NCI-H1105 treated with DMSO at 0.1 percent for 48 hours (cell line): Measurements from ENCODE around the gene OR2V1.
"Not testable (repeated sequence)": the region's sequence is repeated elsewhere in the genome, so short reads cannot be mapped to it uniquely, and the experiment has no call there.

Source experiments
- DNase-seq: peaks from one replicate; lab custom pipeline; 2025; lab: John Stamatoyannopoulos, UW

The OR2V1 gene

DNA sequence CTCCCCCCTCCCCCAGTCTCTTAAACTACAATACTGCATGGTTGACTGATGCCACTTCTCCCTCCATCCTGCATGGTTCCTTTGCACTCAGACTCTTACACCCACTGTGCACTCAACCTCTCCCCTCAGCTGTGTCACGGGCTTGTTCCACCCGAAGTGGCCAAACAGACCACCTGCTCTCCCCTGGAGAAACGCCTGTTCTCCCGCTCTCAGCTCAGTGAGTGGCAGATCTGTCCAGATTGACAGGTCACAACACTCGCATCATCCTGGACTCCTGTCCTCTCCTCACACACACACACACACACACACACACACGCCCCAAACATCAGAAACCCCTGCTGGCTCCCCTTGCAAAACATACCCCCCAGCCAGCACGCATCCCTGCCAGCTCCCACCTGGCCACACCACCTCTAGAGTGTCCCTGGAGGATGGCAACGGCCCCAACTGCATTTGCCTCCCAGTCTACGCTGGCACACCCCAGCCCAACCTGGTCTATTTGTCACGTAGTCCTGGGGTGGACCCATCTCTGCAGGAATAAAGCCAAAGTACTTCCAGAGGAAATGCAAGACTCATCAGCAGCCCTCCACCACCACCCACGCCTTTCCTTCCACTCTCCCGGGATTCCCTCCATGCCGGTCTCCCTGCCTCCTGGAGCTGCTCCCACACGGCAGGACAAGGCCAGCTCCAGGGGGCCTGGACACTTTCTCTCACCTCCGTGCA lies 2.9 kb downstream of the OR2V1 start:
- no peak for DNase-seq

DNA sequence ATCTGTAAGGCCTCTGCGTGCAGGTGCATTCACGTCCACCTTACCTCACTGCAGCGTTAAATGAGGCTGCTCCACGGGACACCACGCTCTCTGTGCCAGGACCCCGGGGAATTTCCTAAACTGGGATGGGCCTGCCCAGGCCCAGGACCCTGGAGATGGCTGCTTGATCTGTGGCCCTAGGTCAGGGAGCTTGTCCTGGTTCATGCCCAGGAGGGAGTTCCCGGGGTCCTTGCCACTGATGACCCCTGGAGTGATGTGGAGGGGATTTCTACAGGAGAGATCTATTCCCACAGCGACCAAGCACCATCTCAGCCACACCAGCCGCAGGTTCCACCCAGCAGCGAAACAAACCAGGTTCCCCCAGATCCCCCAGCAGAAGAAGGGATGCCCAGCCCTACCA lies 3.5 kb downstream of the OR2V1 start:
- no peak for DNase-seq

DNA sequence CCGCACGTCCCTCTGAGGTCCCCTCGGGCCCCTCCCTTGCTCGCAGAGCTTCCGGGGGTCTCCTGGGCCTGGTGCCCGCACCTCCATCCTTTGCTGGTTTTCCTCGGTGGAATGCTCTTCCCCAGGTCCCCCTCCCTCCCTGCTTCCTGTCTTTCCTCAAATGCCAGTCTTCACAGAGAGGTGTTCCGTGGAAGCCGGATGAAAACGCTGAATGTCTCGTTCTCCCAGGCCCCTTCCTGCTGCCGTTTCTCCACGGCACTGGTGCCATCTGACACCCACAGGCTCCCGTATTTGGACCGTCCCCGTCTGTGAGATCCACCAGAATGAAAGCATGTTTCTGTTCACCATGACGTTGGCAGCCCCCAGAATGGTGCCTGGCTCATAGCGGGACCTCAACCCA lies 4.1 kb downstream of the OR2V1 start:
- DNase-seq, result no peak

DNA sequence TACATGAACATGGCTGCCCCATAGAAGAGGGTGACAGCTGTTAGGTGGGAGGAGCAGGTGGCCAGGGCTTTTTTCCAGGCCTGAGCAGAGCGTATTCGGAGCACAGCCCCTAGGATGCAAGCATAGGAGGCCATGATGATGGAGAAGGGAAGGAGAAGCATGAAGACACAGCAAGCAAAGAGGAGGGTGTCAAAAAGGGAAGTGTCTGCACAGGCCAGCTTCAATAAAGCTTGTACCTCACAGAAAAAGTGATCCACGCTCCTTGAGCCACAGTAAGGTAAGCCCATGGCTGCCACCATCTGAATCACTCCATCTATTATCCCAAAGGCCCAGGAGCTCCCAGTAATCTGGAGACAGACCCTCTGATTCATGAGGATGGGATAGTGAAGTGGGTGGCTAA lies 6.4 kb downstream of the OR2V1 start:
- DNase-seq, result no peak

DNA sequence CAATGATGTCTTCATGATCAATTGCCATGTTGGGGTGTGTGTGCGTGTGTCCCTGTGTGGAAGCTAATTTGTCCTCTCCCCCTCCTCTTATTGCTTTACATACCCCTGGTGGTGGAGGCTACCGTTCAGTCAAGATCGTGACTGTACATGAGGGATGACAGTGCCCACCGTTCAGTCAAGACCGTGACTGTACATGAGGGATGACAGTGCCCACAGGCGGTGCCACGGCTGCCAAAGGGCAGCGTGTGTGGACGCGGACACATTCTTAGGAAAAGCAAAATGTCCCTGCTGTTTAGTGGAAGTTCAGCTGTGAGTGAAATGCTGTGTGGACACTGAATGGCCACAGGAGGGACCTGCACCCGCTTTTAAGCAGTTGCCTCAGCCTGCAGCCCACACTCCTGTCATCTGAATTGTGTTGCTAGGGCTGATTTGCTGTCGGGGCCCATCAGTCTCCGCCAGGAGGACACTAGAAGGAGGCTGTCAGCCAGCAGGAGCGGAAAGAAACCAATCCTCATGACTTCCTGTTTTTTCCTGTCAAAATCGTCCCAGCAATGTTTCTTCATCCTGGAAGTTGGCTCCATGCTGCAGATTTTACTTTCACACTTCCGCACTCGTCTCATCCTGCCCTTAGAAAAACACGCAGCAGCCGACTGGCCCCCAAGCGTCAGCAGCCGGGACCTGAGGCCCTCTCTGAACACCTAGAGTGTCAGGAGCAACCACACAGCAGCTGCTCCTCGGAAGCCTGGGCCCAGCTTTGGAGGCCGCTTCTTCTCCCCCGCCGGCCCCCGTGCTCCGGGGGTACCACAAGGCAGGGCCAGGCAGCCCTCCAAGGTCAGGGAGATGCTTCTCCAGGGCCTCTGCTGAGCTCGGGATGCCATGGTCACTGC lies 9.1 kb downstream of the OR2V1 start:
- DNase-seq, result no peak

DNA sequence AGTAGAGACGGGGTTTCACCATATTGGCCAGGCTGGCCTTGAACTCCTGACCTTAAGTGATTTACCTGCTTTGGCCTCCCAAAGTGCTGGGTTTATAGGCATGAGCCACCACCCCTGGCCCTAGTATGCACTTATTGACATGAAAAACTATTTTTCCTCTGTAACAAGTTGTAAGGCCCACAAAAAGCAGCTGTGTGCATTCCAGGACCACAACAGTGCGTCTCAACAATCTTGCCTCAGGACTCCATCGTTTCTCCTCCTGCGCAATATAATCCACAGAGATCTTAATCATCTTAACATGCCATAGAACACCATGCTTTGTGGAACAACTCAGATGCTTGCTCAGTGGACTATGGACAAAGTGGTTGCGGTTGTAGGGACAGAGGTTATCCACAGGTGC lies 10.2 kb downstream of the OR2V1 start:
- no peak for DNase-seq

DNA sequence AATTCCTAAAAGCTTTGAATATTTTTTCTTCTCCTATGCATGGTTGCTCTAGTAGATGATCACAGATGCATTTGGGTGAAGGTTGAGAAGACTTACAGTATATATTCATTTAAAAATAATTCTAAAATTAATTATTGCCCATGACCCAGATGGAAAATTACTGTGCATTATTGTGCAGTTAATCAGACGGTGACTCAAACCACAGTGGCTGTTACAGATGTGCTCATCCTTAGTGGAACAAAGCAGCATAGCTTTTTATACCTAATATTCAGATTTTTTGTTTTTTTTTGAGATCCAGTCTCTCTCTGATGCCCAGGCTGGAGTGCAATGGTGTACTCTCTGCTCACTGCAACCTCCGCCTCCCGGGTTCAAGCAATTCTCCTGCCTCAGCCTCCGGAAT lies 10.7 kb downstream of the OR2V1 start:
- DNase-seq, result no peak

DNA sequence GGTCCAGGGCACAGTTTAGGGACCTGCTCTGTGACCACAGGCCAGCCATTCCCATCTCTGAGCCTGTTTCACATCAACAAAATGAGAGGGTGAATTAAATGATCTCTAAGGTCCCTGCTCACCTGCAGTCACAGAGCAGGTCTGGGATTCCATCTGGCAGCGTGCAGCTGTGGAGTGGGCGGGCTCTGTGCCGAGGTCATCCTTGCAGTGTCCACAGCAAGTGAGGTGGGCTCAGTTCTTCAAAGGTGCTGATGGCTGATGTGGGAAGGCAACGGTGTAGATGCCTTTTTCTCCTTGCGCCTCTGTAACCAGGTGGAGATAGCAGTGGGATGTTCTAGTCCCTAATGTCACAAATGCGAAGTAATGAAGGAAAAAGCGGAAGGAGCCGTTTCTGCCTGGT lies 11.9 kb downstream of the OR2V1 start:
- DNase-seq, result no peak

DNA sequence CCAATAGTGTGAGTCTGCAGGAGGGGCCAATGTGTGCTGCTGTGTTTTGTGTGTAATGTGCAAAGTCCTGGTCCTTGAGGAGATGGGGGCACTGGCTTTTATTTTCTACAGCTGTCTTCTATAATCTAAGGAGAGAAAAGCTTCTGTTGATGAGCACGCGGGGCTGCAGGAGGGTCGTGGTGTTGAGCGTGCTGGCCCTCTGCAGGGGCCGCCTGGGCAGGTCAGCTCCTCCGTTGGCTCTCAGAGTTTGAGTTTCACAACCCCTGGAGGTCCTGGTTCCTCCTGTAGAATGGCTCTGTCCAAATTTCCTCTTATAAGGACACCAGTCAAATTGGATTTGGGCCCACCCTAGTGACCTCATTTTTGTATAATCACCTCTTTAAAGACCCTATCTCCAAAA lies 12.6 kb downstream of the OR2V1 start:
- DNase-seq, result no peak

DNA sequence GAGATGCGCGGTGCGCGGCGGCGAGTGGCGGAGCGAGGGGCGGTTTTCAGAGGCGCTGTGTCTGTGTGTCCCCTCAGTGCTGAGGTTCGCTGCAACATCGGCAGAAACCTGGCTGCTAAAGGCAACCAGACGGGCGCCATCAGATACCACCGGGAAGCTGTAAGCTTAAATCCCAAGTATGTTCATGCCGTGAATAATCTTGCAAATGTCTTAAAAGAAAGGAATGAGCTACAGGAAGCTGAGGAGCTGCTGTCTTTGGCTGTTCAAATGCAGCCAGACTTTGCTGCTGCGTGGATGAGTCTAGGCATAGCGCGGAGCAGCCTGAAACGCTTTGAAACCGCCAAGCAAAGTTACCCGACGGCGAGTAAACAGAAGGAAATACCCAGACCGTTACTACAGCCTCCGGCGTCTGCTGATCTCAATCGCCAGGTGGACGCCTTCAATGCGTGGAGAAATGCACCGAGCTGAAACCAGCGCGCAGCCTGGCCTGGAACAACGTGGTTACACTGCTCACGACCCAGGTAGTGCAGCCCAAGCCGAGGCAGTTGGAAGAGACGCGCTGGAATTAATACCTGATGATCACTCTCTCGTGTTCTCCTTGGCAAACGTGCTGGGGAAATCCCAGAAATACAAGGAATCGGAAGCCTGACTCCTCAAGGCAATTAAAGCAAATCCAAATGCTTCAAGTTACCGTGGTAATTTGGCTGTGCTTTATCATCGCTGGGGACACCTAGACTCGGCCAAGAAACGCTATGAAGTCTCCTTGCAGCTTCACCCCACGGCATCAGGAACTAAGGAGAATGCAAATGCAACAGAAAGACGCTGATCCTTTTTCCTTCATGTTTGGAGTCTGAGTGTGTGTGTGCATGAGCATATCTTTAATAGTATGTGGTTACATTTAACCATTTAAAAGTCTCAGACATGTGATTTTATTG lies 15.9 kb downstream of the OR2V1 start:
- no peak for DNase-seq

DNA sequence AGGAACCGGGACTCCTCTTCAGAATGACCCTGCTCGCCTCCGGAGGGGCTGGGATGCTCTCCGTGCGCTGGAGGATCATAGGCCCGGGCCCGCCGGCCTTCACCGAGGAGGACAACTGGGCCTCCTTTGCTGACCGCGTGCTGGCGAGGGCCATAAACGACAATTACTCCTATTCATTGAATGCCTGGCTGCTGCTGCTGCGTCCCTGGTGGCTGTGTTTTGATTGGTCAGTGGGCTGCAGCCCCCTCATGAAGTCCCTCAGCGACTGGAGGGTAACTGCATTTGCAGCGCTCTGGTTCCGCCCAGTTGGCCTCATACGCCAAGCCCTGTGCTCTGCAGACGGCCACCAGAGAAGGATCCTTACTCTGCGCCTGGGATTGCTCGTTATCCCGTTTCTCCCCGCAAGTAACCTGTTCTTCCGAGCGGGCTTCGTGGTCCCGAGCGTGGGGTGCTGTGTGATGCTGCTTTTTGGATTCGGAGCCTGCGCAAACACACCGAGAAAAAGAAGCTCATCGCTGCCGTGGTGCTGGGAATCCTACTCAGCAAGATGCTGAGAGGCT lies 16.6 kb downstream of the OR2V1 start:
- no peak for DNase-seq

DNA sequence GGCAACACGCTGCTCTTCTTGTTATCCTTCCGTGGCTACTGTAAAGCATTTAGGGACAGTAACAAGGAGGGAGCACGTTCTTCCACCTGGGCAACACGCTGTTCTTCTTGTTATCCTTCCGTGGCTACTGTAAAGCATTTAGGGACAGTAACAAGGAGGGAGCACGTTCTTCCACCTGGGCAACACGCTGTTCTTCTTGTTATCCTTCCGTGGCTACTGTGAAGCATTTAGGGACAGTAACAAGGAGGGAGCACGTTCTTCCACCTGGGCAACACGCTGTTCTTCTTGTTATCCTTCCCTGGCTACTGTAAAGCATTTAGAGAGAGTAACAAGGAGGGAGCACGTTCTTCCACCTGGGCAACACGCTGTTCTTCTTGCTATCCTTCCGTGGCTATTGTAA lies 17.4 kb downstream of the OR2V1 start:
- DNase-seq, result not testable (repeated sequence)

DNA sequence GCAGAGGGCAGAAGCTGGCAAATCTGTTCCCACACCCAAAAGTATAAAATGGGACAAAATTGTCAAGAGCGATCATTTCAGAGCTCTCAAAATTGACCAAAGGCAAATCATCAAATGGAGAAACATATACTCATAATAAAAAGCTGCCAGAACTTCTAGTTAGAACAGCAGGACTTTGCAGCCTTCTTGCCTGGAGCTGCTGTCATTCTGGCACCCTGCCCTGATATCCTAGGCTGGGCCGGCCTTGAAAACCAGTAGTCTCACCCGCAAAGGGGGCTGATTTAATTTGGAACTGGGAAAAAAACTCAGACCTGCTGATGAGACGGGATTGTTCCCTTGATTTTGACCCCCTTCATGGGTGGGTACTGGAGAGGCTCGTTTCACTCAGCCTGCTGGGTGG lies 18.5 kb downstream of the OR2V1 start:
- no peak for DNase-seq

DNA sequence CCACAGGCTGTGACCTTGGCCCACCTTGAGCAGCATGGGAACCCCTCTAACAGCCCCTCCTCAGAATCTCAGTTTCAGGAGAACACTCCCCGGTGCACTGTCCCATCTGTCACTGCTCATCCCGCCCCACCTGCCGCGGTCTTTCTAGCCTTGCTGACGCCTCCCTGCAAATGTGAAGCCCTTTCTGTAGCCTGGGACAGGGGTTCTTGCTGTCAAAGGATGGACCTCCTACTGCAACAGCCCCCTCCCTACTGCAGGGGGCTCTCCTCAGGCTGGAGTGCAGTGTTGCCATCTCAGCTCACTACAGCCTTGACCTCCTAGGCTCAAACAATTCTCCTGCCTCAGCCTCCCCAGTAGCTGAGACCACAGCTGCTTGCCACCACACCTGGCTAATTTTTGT lies 20.0 kb downstream of the OR2V1 start:
- DNase-seq, result no peak

DNA sequence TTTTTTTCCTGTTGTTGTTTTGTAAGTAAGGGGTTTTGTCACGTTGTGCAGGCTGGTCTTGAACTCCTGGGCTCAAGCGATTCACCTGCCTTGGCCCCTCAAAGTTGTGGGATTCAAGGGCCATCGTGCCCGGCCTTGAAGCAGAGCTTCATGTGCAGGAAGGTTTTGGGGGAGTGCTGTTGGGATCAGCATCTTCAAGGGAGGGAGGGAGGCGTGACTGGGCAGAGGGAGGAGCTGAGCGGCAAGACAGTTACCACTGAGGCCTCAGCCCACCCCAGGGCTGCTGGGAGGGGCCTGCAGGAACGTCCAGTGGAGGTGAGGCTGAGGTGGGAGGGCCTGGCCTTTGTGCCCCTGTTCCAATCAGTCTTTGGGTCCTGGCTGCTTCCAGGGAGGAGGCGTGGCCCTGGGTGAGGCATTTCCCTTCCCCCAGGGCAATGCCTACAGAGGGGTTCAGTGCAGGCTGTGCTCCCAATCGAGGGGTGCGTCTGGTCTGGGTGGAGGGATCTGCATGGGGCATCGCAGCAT lies 21.4 kb downstream of the OR2V1 start:
- no peak for DNase-seq

DNA sequence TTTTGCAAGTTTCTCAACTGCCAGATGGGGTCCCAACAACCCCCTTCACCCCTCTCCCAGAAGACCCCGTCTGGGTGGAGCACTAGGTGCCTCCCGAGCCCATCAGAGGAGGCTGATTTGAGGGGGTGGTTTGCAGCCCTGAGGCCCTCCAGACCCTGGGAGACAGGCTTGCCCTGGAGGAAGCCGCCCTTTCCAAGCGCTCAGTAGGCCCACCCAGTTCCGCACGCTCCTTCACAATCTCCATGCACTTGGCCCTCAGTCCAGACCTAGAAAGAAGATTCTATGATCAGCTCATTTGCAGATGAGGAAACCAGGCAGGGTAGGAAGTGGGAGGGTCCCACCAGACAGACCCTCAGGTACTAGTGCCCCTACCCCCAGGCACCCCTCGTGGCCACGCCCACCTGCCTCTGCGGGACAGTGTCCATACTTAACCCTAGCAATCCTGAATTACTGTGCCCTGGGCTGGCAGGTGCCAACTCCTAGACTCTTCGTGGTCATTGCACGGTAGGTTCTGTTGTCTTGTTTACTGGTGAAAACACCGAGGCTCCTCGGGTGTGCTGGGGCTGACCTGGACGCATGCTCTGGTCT lies 22.3 kb downstream of the OR2V1 start:
- no peak for DNase-seq

DNA sequence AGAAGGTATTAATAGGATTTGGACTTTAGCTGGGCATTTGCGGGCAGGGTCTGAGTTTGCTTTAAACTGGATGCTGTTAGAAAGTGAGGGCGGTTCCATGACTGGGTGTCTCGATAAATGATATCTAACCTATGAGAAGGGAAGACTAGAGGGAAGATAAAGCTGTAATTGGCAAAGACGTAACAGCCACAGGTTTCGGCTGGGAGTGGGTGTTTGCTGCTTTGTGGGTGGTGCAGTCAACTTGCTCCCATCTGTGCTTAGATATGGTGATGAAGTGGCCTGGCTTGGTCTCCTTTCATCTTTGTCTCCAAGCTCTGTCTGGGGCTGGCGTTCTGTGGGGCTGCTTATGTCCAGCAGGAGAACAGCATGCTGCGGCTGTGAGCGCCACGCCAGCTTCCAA lies 23.3 kb downstream of the OR2V1 start:
- no peak for DNase-seq

DNA sequence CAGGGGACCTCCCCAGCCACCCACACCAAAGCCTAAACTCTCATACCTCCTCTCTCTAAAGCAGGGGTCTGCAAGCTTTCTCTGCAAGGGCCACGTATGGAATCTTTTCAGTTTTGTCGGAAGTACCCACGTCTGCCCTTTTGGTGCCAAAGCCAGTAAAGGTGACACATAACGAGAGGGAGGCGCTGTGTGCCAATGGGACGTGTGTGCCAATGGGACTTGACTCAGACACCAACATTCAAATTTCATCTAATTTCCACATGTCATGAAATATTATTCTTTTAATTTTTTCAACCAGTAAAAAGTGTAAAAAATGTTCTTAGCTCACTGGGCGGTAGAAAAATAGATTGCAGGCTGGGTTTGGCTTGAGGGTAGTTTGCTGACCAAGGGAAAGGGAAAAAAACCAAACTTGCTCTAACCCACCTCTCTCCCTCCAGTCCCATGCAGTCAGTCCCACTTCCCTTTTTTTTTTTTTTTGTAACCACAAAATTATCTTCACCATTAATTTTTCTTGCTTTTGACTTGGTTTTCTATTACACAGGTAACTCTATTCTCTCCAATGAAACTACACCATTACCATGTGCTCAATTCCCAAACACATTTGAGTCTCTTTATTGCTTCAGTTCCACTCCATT lies 25.5 kb downstream of the OR2V1 start:
- no peak for DNase-seq

DNA sequence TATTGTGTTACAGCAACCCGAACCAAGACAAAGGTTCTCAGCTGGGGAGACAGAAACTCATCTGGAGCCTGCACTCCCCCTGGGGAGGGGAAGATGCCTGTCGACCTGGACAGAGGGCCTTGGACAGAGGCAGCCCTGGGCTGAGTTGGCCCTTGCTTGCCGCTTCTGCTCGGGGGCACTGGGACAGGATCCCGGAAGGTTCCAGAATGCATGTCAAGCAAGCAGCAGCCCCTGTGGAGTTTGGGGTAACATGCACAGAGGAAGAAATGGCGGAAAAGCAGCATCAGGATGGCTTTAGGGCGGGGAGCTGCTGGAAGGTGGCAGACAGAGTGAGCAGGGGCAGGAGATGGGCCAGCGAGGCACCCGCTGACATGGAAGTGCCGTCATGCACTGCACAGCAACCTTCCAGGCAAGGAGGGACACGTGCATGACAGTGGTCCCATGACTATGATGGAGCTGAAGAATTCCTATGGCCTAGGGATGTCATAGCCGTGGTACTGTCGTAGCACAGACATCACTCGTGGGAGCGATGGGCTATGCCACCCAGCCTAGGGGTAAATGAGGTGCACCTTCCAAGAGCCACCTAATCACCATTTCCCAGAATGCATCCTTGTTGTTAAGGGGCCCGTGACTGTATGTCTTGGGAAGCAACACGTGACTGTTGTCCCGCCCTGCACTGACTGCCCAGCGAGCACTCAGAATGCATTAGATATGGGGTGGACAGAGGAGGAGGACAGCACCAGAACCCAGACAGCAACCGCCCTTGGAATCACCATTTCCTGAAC lies 26.2 kb downstream of the OR2V1 start:
- not testable (repeated sequence) for DNase-seq

DNA sequence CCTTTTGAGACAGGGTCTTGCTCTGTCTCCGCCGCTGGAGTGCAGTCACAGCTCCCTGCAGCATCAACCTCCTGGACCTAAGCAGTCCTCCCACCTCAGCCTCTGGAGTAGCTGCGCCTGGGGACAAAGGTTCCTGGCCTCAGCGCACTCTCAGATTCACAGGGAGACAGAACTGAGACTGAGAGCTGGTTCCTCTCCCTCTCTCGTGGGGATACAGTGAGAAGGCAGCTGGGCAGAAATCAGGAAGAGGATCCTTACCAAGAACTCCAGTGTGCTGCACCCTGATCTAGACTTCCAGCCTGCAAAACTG lies 26.8 kb downstream of the OR2V1 start:
- DNase-seq, result not testable (repeated sequence)
